Smooth muscle cell (in vitro differentiated cells): ENCODE measurements around the gene NEFH. TPM values are rescaled to one million over a fixed set of nuclear protein-coding genes. Genes with fewer than 3 reads are reported as not detected.

Experiments used
- DNase-seq: peaks from one replicate; lab custom pipeline; 2025; ENCODE audit not compliant: unreplicated experiment; lab: John Stamatoyannopoulos, UW
- H2AFZ ChIP-seq: fragments of 200-600 bp; sonication (generic); 2 replicates; pipeline ENCODE4 v1.6.0; 2016; ENCODE audit warnings: antibody characterized with exemption, low read depth, mild to moderate bottlenecking
- H3F3A ChIP-seq: fragments of 200-600 bp; sonication (generic); 2 replicates; pipeline ENCODE4 v1.6.0; 2017; ENCODE audit warnings: antibody characterized with exemption, low read depth
- H3K27ac ChIP-seq: fragments of 200-600 bp; sonication (generic); 2 replicates; pipeline ENCODE4 v1.5.1; 2016; ENCODE audit warnings: low read depth, mild to moderate bottlenecking
- H3K27me3 ChIP-seq: fragments of 200-600 bp; sonication (generic); 2 replicates; pipeline ENCODE4 v1.6.1; 2016; ENCODE audit warnings: low read depth, mild to moderate bottlenecking
- H3K36me3 ChIP-seq: fragments of 200-600 bp; sonication (generic); 2 replicates; pipeline ENCODE4 v1.5.1; 2016; ENCODE audit warnings: low read depth
- H3K4me1 ChIP-seq: fragments of 200-600 bp; sonication (generic); 2 replicates; pipeline ENCODE4 v1.5.1; 2016; ENCODE audit warnings: low read depth
- H3K4me2 ChIP-seq: fragments of 200-600 bp; sonication (generic); 2 replicates; pipeline ENCODE4 v1.6.0; 2016; ENCODE audit warnings: mild to moderate bottlenecking
- H3K4me3 ChIP-seq: fragments of 200-600 bp; sonication (generic); 2 replicates; pipeline ENCODE4 v1.5.1; 2016; ENCODE audit warnings: mild to moderate bottlenecking
- H3K79me2 ChIP-seq: fragments of 200-600 bp; sonication (generic); 2 replicates; pipeline ENCODE4 v1.6.0; 2016; ENCODE audit warnings: low read depth, mild to moderate bottlenecking
- H3K9ac ChIP-seq: fragments of 200-600 bp; sonication (generic); 2 replicates; pipeline ENCODE4 v1.6.0; 2016; ENCODE audit warnings: low read depth
- H3K9me3 ChIP-seq: fragments of 200-600 bp; sonication (generic); replicated peaks from 2 replicates; pipeline ENCODE4 v1.5.1; 2016; ENCODE audit warnings: low read depth
- H4K20me1 ChIP-seq: fragments of 200-600 bp; sonication (generic); 2 replicates; pipeline ENCODE4 v1.6.0; 2016; ENCODE audit warnings: low read depth
- WGBS: methylation state at CpG from one replicate; pipeline ENCODE4 v1.1.7; 2016; ENCODE audit warnings: low lambda C conversion rate; 5-methylcytosine and 5-hydroxymethylcytosine counted together
- polyA plus RNA-seq: library from polyadenylated mRNA; unstranded; fragments of >200 nt; fragmentation: Nextera tagmentation; extraction: Ambion mirVana; gene quantifications from 2 replicates; pipeline ENCODE4 v1.2.1, GENCODE V29; 2016
- total RNA-seq: library from RNA; depleted of rRNA; stranded (reverse); fragments of >200 nt; gene quantifications from 2 replicates; pipeline ENCODE4 v1.2.3, GENCODE V29; 2014
- TF ChIP-seq, protein P1 (sequence below): fragments of 200-600 bp; sonication (generic); IDR thresholded peaks from 2 replicates; pipeline ENCODE4 v1.5.1; 2017; ENCODE audit warnings: borderline replicate concordance, mild to moderate bottlenecking, antibody characterized with exemption; ENCODE audit not compliant: insufficient read depth, poor library complexity, severe bottlenecking

NEFH gene
- total and polyA plus RNA-seq, 2 experiments from 2014 or later = 1.1 TPM; not detected in 1

DNA sequence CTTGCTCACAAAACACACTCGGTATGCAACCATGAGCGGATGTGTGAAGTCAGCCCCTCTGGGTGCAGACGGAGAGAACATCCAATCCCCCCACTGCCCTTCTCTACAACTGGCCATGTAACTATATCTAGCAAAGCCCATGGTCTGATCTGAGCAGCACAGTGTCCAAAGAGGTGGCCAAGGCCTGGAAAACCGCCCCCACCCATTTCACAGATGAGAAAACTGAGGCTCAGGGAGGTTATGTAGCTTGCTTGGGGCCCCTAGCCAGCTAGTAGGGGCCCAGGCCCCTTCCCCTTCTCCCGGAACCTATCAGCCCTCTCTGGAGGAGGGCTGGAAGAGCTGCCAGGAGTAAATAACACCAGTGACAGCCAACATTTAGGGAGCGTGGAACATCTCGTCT is 15.4 kb upstream of the NEFH start:
- no peak overlapping the region for H3K9ac ChIP-seq
- no peak overlapping the region for H2AFZ ChIP-seq
- H3K27ac ChIP-seq = no peak overlapping the region
- H3K79me2 ChIP-seq = no peaks in the 10 kb centered on the region
- no peaks in the 10 kb centered on the region for H3K9me3 ChIP-seq
- H3K4me1 ChIP-seq = no peaks in the 10 kb centered on the region
- DNase-seq = no peak
- no peak overlapping the region for H3K4me2 ChIP-seq
- H3K4me3 ChIP-seq = no peak overlapping the region
- H3K36me3 ChIP-seq = no peaks in the 10 kb centered on the region
- WGBS = 92% methylated on average over 7 of the region's 7 CpGs
- H3F3A ChIP-seq = no peaks in the 10 kb centered on the region
- TF ChIP-seq, protein P1, sequence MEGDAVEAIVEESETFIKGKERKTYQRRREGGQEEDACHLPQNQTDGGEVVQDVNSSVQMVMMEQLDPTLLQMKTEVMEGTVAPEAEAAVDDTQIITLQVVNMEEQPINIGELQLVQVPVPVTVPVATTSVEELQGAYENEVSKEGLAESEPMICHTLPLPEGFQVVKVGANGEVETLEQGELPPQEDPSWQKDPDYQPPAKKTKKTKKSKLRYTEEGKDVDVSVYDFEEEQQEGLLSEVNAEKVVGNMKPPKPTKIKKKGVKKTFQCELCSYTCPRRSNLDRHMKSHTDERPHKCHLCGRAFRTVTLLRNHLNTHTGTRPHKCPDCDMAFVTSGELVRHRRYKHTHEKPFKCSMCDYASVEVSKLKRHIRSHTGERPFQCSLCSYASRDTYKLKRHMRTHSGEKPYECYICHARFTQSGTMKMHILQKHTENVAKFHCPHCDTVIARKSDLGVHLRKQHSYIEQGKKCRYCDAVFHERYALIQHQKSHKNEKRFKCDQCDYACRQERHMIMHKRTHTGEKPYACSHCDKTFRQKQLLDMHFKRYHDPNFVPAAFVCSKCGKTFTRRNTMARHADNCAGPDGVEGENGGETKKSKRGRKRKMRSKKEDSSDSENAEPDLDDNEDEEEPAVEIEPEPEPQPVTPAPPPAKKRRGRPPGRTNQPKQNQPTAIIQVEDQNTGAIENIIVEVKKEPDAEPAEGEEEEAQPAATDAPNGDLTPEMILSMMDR = no peak
- H3K27me3 ChIP-seq = peaks cover 25% of the 10 kb centered on the region
- no peaks in the 10 kb centered on the region for H4K20me1 ChIP-seq

- Histone ChIP-seq H3K4me2 (peak overlapping the region; percentile 88), H4K20me1 (no peaks in the 10 kb centered on the region), H3K79me2 (no peaks in the 10 kb centered on the region), H3K9ac (no peak overlapping the region), H3K27me3 (peaks cover 43% of the 10 kb centered on the region), H3K4me1 (no peaks in the 10 kb centered on the region), H3K4me3 (peak overlapping the region; percentile 46), H3K36me3 (no peaks in the 10 kb centered on the region), H3K9me3 (no peaks in the 10 kb centered on the region), H3K27ac (no peak overlapping the region), H2AFZ (peak overlapping the region; percentile 75), H3F3A (no peaks in the 10 kb centered on the region)
- no peak for DNase-seq
- TF ChIP-seq, protein P1 = no peak
- WGBS = 25% methylated on average over 9 of the region's 9 CpGs
Measured at GRCh38 chr22:29469755-29470154, 10.3 kb upstream of the NEFH start.

DNA sequence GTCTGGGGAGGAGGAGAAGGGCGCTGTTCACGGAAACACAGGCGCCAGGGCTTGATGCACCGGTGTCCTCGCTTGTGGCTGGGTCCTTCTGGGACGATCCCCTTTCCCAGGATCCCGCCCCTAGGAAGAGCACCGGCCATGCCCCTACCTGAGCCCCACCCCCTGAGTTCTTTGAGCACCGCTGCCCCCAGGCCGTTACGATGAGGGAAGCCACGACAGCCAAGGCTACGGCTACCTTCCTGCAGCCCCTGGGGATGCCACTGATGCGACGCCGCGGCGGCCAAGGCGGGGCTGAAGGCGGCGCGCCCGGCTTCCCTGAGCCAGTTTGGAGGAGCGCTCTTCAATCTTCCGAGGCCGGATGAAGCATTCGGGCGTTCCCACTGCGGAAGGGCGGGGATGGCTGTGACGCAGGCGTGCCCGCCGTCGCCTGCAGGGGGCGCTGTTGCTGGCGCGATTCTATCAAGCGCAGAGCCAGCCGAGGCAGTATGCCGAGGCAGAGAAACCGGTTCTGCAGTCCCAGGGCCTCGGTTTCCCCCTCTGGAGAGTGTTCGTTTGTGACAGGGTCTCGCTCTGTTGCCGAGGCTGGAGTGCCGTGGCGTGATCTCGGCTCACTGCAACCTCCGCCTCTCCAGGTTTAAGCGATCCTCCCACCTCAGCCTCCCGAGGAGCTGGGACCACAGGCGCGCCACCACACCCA is 9.7 kb upstream of the NEFH start:
- Histone ChIP-seq H3K79me2 (no peaks in the 10 kb centered on the region), H2AFZ (peak overlapping the region; percentile 75), H3K36me3 (no peaks in the 10 kb centered on the region), H4K20me1 (no peaks in the 10 kb centered on the region), H3K4me1 (no peaks in the 10 kb centered on the region), H3K9ac (no peak overlapping the region), H3K9me3 (no peaks in the 10 kb centered on the region), H3K4me3 (peak overlapping the region; percentile 46), H3K27ac (no peak overlapping the region), H3F3A (no peaks in the 10 kb centered on the region), H3K27me3 (peaks cover 43% of the 10 kb centered on the region), H3K4me2 (peak overlapping the region; percentile 88)
- WGBS = 11% methylated on average over 51 of the region's 54 CpGs
- peak; percentile 10 for DNase-seq
- TF ChIP-seq, protein P1 = peak; percentile 99

GRCh38 chr22:29473001-29473400 is 7.0 kb upstream of the NEFH start:
- no peaks in the 10 kb centered on the region for H3K4me1 ChIP-seq
- H3F3A ChIP-seq = no peaks in the 10 kb centered on the region
- peaks cover 46% of the 10 kb centered on the region for H3K27me3 ChIP-seq
- no peak overlapping the region for H2AFZ ChIP-seq
- no peak for DNase-seq
- no peaks in the 10 kb centered on the region for H3K79me2 ChIP-seq
- H3K4me2 ChIP-seq = no peak overlapping the region
- H3K27ac ChIP-seq = no peak overlapping the region
- H3K9ac ChIP-seq = no peak overlapping the region
- no peaks in the 10 kb centered on the region for H3K36me3 ChIP-seq
- H3K4me3 ChIP-seq = no peak overlapping the region
- H4K20me1 ChIP-seq = no peaks in the 10 kb centered on the region
- WGBS = 86% methylated on average over 5 of the region's 5 CpGs
- TF ChIP-seq, protein P1 = no peak
- H3K9me3 ChIP-seq = no peaks in the 10 kb centered on the region
